ENCODE measurements around the gene TIMM21.

Gene TIMM21

GRCh38 chr18:74126684-74127655, 21.4 kb upstream of the TIMM21 start:
- Histone ChIP-seq H3K36me3 (ENCODE audit: insufficient read depth, low read depth, low read length) (no peaks in the 10 kb centered on the region), H3K9me3 (ENCODE audit: insufficient read depth, low read depth, low read length) (no peaks in the 10 kb centered on the region), H3K9ac (ENCODE audit: low read depth, low read length) (no peak overlapping the region), H3K4me1 (ENCODE audit: insufficient read depth, low read length) (peaks cover 14% of the 10 kb centered on the region; the same call in 1 of the 2 replicates), H3K4me3 (ENCODE audit: low read length) (0 out of 2 replicates have a peak overlapping the region, but pooled peaks have one; percentile 24), H3K27me3 (ENCODE audit: insufficient read depth, low read length) (peaks cover 5% of the 10 kb centered on the region; the same call in 1 of the 2 replicates), H3K27ac (ENCODE audit: low read length) (no peak overlapping the region)

DNA sequence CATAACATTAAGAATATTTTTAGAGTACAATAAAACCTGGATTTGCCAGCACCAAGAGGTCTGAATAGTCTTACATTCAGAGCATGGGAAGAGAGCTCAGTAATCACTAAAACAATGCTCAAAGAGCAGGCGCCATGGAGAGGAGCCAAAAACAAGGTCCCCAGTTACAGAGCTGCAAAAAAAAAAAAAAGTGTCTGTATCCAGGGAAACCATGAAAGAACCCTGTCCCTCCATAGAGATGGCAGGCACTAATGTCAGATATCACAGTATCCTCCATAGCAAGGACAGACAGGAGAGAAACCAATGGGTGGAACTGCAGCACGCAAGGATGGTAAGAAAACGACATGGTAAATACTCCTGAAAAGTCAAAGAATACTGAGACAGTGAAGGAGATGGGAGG, 20.2 kb upstream of the TIMM21 start:
- Histone ChIP-seq H3K27ac (ENCODE audit: low read length) (no peak overlapping the region), H3K27me3 (ENCODE audit: insufficient read depth, low read length) (peaks cover 5% of the 10 kb centered on the region; the same call in 1 of the 2 replicates), H3K36me3 (ENCODE audit: insufficient read depth, low read depth, low read length) (no peaks in the 10 kb centered on the region), H3K9me3 (ENCODE audit: insufficient read depth, low read depth, low read length) (no peaks in the 10 kb centered on the region), H3K4me1 (ENCODE audit: insufficient read depth, low read length) (peaks cover 14% of the 10 kb centered on the region; the same call in 1 of the 2 replicates), H3K4me3 (ENCODE audit: low read length) (no peak overlapping the region), H3K9ac (ENCODE audit: low read depth, low read length) (no peak overlapping the region)

DNA sequence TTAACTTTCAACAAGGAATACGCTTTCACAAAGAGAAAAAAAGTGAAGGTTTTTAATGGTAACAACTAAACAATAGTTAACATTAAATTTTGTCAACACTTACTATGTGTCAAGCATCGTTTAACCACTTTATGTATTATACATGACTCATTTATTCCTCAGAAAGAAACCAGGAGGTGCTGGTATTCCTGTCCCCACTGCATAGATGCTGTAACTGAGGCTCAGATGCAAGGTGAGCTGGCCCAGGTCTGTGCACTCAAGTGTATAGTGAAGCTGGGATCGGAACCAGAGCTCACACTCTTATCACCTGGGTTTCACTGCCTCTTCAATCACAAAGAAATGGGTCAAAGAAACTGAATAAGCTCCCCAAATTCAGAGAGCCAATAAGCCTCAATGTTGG, 17.2 kb upstream of the TIMM21 start:
- H3K9me3 ChIP-seq (ENCODE audit: insufficient read depth, low read depth, low read length): no peaks in the 10 kb centered on the region
- H3K4me1 ChIP-seq (ENCODE audit: insufficient read depth, low read length): peaks cover 14% of the 10 kb centered on the region; the same call in 1 of the 2 replicates
- no peaks in the 10 kb centered on the region for H3K36me3 ChIP-seq (ENCODE audit: insufficient read depth, low read depth, low read length)
- H3K27me3 ChIP-seq (ENCODE audit: insufficient read depth, low read length): no peaks in the 10 kb centered on the region
- no peak overlapping the region for H3K4me3 ChIP-seq (ENCODE audit: low read length)
- H3K9ac ChIP-seq (ENCODE audit: low read depth, low read length): no peak overlapping the region
- no peak overlapping the region for H3K27ac ChIP-seq (ENCODE audit: low read length)

DNA sequence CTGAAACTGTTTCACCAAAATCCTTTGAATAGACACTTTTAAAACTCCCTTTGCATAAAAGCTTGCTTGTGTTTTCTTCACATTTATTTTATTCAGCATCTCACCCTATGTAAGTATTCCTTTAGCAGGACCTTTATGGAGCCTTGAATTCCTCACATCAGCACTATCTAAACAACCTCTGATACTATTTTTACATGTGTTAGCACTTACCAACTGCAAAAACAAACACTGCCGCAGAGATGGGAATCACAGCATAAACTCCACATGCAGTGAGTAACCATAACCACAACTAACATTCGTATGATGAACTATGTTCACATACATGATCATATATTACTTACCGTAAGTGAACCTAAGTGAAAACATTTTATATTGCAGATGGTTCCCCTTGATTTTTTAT, 16.1 kb upstream of the TIMM21 start:
- Histone ChIP-seq H3K9ac (ENCODE audit: low read depth, low read length) (no peak overlapping the region), H3K9me3 (ENCODE audit: insufficient read depth, low read depth, low read length) (no peaks in the 10 kb centered on the region), H3K27me3 (ENCODE audit: insufficient read depth, low read length) (no peaks in the 10 kb centered on the region), H3K4me3 (ENCODE audit: low read length) (no peak overlapping the region), H3K36me3 (ENCODE audit: insufficient read depth, low read depth, low read length) (no peaks in the 10 kb centered on the region), H3K4me1 (ENCODE audit: insufficient read depth, low read length) (peaks cover 7% of the 10 kb centered on the region; the same call in 1 of the 2 replicates), H3K27ac (ENCODE audit: low read length) (no peak overlapping the region)

DNA sequence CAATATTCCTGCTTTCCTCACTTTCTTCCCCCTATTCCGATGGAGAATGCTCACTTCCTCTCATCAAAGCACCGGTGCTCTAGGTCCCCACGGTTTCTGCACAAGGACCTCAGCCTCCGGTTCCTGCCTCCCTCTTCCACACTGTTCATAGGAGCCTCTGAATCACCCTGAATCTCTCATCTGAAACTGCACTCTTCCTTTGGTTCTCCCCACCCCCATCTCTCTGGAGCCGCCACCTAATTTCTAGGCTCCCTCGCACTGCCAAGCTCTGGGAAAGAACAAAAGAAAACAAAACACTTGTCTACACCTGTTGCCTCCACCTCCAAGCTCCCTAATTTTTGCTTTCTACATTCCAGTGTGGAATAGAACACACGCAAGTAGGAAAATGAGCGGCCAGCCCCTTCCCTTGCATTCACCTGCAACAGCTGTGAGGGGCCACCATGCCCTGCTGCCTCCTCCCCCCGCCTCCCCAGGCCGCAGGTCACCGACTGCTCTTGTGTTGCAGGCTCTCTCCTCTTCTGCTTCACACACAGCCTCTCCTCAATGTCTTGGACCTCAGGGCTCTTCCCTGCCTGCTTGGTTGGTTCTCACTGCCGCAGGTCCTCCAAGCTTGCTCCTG, 10.3 kb upstream of the TIMM21 start:
- Histone ChIP-seq H3K36me3 (ENCODE audit: insufficient read depth, low read depth, low read length) (no peaks in the 10 kb centered on the region), H3K4me3 (ENCODE audit: low read length) (no peak overlapping the region), H3K27me3 (ENCODE audit: insufficient read depth, low read length) (no peaks in the 10 kb centered on the region), H3K4me1 (ENCODE audit: insufficient read depth, low read length) (no peaks in the 10 kb centered on the region), H3K9ac (ENCODE audit: low read depth, low read length) (no peak overlapping the region), H3K9me3 (ENCODE audit: insufficient read depth, low read depth, low read length) (no peaks in the 10 kb centered on the region; the same call in 1 of the 2 replicates), H3K27ac (ENCODE audit: low read length) (no peak overlapping the region)

DNA sequence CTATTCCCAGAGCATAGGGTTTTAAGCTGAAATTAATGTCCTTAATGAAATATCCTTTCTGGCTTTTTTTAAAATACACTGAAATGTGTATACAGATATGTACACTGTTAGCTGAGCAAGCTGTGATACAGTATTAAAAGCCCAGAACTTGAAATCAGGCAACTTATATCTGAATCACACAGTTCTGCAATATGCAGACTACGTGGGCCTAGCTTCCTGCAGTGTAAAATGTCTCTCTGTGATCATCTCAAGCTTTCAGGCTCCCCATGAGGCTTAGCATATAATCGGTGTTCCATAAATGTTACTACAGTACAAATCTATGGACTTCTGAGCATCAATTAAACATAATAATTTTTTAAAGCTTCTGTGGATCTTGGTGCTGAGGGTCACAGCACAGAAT, 8.9 kb upstream of the TIMM21 start:
- no peak overlapping the region for H3K9ac ChIP-seq (ENCODE audit: low read depth, low read length)

GRCh38 chr18:74139888-74140287, 8.4 kb upstream of the TIMM21 start:
- Histone ChIP-seq H3K9me3 (ENCODE audit: insufficient read depth, low read depth, low read length) (no peaks in the 10 kb centered on the region; the same call in 1 of the 2 replicates), H3K4me3 (ENCODE audit: low read length) (no peak overlapping the region), H3K4me1 (ENCODE audit: insufficient read depth, low read length) (no peaks in the 10 kb centered on the region), H3K36me3 (ENCODE audit: insufficient read depth, low read depth, low read length) (no peaks in the 10 kb centered on the region), H3K9ac (ENCODE audit: low read depth, low read length) (no peak overlapping the region), H3K27me3 (ENCODE audit: insufficient read depth, low read length) (no peaks in the 10 kb centered on the region), H3K27ac (ENCODE audit: low read length) (no peak overlapping the region)

More for the DNA sequence above, 8.9 kb upstream of the TIMM21 start:
- no peaks in the 10 kb centered on the region for H3K27me3 ChIP-seq (ENCODE audit: insufficient read depth, low read length)
- H3K9me3 ChIP-seq (ENCODE audit: insufficient read depth, low read depth, low read length): no peaks in the 10 kb centered on the region; the same call in 1 of the 2 replicates
- H3K27ac ChIP-seq (ENCODE audit: low read length): no peak overlapping the region
- H3K4me1 ChIP-seq (ENCODE audit: insufficient read depth, low read length): no peaks in the 10 kb centered on the region
- H3K36me3 ChIP-seq (ENCODE audit: insufficient read depth, low read depth, low read length): no peaks in the 10 kb centered on the region
- no peak overlapping the region for H3K4me3 ChIP-seq (ENCODE audit: low read length)

GRCh38 chr18:74140582-74140981, 7.7 kb upstream of the TIMM21 start:
- Histone ChIP-seq H3K36me3 (ENCODE audit: insufficient read depth, low read depth, low read length) (no peaks in the 10 kb centered on the region), H3K27me3 (ENCODE audit: insufficient read depth, low read length) (no peaks in the 10 kb centered on the region), H3K4me3 (ENCODE audit: low read length) (no peak overlapping the region), H3K27ac (ENCODE audit: low read length) (no peak overlapping the region), H3K9me3 (ENCODE audit: insufficient read depth, low read depth, low read length) (no peaks in the 10 kb centered on the region; the same call in 1 of the 2 replicates), H3K4me1 (ENCODE audit: insufficient read depth, low read length) (no peaks in the 10 kb centered on the region), H3K9ac (ENCODE audit: low read depth, low read length) (no peak overlapping the region)

GRCh38 chr18:74141667-74142066, 6.7 kb upstream of the TIMM21 start:
- H3K27me3 ChIP-seq (ENCODE audit: insufficient read depth, low read length): peaks cover 7% of the 10 kb centered on the region; the same call in 1 of the 2 replicates
- no peak overlapping the region for H3K4me3 ChIP-seq (ENCODE audit: low read length)
- no peaks in the 10 kb centered on the region; the same call in 1 of the 2 replicates for H3K9me3 ChIP-seq (ENCODE audit: insufficient read depth, low read depth, low read length)
- no peaks in the 10 kb centered on the region for H3K4me1 ChIP-seq (ENCODE audit: insufficient read depth, low read length)
- H3K27ac ChIP-seq (ENCODE audit: low read length): no peak overlapping the region
- H3K36me3 ChIP-seq (ENCODE audit: insufficient read depth, low read depth, low read length): no peaks in the 10 kb centered on the region
- no peak overlapping the region for H3K9ac ChIP-seq (ENCODE audit: low read depth, low read length)

GRCh38 chr18:74142252-74142651, 6.1 kb upstream of the TIMM21 start:
- H3K27me3 ChIP-seq (ENCODE audit: insufficient read depth, low read length): peaks cover 12% of the 10 kb centered on the region; the same call in 1 of the 2 replicates
- H3K9ac ChIP-seq (ENCODE audit: low read depth, low read length): no peak overlapping the region
- no peaks in the 10 kb centered on the region for H3K4me1 ChIP-seq (ENCODE audit: insufficient read depth, low read length)
- no peaks in the 10 kb centered on the region; the same call in 1 of the 2 replicates for H3K9me3 ChIP-seq (ENCODE audit: insufficient read depth, low read depth, low read length)
- no peak overlapping the region for H3K4me3 ChIP-seq (ENCODE audit: low read length)
- no peak overlapping the region for H3K27ac ChIP-seq (ENCODE audit: low read length)
- H3K36me3 ChIP-seq (ENCODE audit: insufficient read depth, low read depth, low read length): no peaks in the 10 kb centered on the region

- Histone ChIP-seq H3K36me3 (ENCODE audit: insufficient read depth, low read depth, low read length) (peaks cover 18% of the 10 kb centered on the region), H3K27me3 (ENCODE audit: insufficient read depth, low read length) (peaks cover 15% of the 10 kb centered on the region; the same call in 1 of the 2 replicates), H3K9ac (ENCODE audit: low read depth, low read length) (no peak overlapping the region), H3K4me1 (ENCODE audit: insufficient read depth, low read length) (peaks cover 3% of the 10 kb centered on the region; the same call in 1 of the 2 replicates), H3K27ac (ENCODE audit: low read length) (no peak overlapping the region), H3K4me3 (ENCODE audit: low read length) (peak overlapping the region; percentile 98; the same call in 1 of the 2 replicates), H3K9me3 (ENCODE audit: insufficient read depth, low read depth, low read length) (no peaks in the 10 kb centered on the region)
These were observed 1.6 kb upstream of the TIMM21 start for GRCh38 chr18:74146756-74147155.

All from iPS-20b (cell line).